Medulla oblongata (tissue), 1 donor: ENCODE data around the gene LIMA1.
A peak's percentile ranks its signal among the peaks of the same experiment; 100 is the strongest.

Experiments used
- DNase-seq: peaks from one replicate; pipeline ENCODE4 v3.0.0-alpha.2; 2015; ENCODE audit errors: extremely low spot score

LIMA1 gene

GRCh38 chr12:50145439-50145838 lies 137.9 kb downstream of the LIMA1 start:
- no peak for DNase-seq

- DNase-seq: no peak
Observed at GRCh38 chr12:50142993-50143392, 140.3 kb downstream of the LIMA1 start.

GRCh38 chr12:50132505-50133135 lies 150.7 kb downstream of the LIMA1 start:
- DNase-seq: peak; percentile 45

GRCh38 chr12:50129290-50129689 lies 154.0 kb downstream of the LIMA1 start:
- DNase-seq: no peak

GRCh38 chr12:50127546-50127945 lies 155.8 kb downstream of the LIMA1 start:
- no peak for DNase-seq
